Smooth muscle cell (in vitro differentiated cells): Measurements from ENCODE around the gene TSGA10. TPM values are rescaled to one million over a fixed set of nuclear protein-coding genes. Genes with fewer than 3 reads are reported as not detected.

Experiments
- DNase-seq: peaks from one replicate; lab custom pipeline; 2025; ENCODE audit not compliant: unreplicated experiment; lab: John Stamatoyannopoulos, UW
- H2AFZ ChIP-seq: fragments of 200-600 bp; sonication (generic); 2 replicates; pipeline ENCODE4 v1.6.0; 2016; ENCODE audit warnings: antibody characterized with exemption, low read depth, mild to moderate bottlenecking
- H3F3A ChIP-seq: fragments of 200-600 bp; sonication (generic); 2 replicates; pipeline ENCODE4 v1.6.0; 2017; ENCODE audit warnings: antibody characterized with exemption, low read depth
- H3K27ac ChIP-seq: fragments of 200-600 bp; sonication (generic); 2 replicates; pipeline ENCODE4 v1.5.1; 2016; ENCODE audit warnings: low read depth, mild to moderate bottlenecking
- H3K27me3 ChIP-seq: fragments of 200-600 bp; sonication (generic); 2 replicates; pipeline ENCODE4 v1.6.1; 2016; ENCODE audit warnings: low read depth, mild to moderate bottlenecking
- H3K36me3 ChIP-seq: fragments of 200-600 bp; sonication (generic); 2 replicates; pipeline ENCODE4 v1.5.1; 2016; ENCODE audit warnings: low read depth
- H3K4me1 ChIP-seq: fragments of 200-600 bp; sonication (generic); 2 replicates; pipeline ENCODE4 v1.5.1; 2016; ENCODE audit warnings: low read depth
- H3K4me2 ChIP-seq: fragments of 200-600 bp; sonication (generic); 2 replicates; pipeline ENCODE4 v1.6.0; 2016; ENCODE audit warnings: mild to moderate bottlenecking
- H3K4me3 ChIP-seq: fragments of 200-600 bp; sonication (generic); 2 replicates; pipeline ENCODE4 v1.5.1; 2016; ENCODE audit warnings: mild to moderate bottlenecking
- H3K79me2 ChIP-seq: fragments of 200-600 bp; sonication (generic); 2 replicates; pipeline ENCODE4 v1.6.0; 2016; ENCODE audit warnings: low read depth, mild to moderate bottlenecking
- H3K9ac ChIP-seq: fragments of 200-600 bp; sonication (generic); 2 replicates; pipeline ENCODE4 v1.6.0; 2016; ENCODE audit warnings: low read depth
- H3K9me3 ChIP-seq: fragments of 200-600 bp; sonication (generic); replicated peaks from 2 replicates; pipeline ENCODE4 v1.5.1; 2016; ENCODE audit warnings: low read depth
- H4K20me1 ChIP-seq: fragments of 200-600 bp; sonication (generic); 2 replicates; pipeline ENCODE4 v1.6.0; 2016; ENCODE audit warnings: low read depth
- CTCF ChIP-seq: fragments of 200-600 bp; sonication (generic); IDR thresholded peaks from 2 replicates; pipeline ENCODE4 v1.5.1; 2017; ENCODE audit warnings: borderline replicate concordance, mild to moderate bottlenecking, antibody characterized with exemption; ENCODE audit not compliant: insufficient read depth, poor library complexity, severe bottlenecking
- WGBS: methylation state at CpG from one replicate; pipeline ENCODE4 v1.1.7; 2016; ENCODE audit warnings: low lambda C conversion rate; 5-methylcytosine and 5-hydroxymethylcytosine counted together
- polyA plus RNA-seq: library from polyadenylated mRNA; unstranded; fragments of >200 nt; fragmentation: Nextera tagmentation; extraction: Ambion mirVana; gene quantifications from 2 replicates; pipeline ENCODE4 v1.2.1, GENCODE V29; 2016
- total RNA-seq: library from RNA; depleted of rRNA; stranded (reverse); fragments of >200 nt; gene quantifications from 2 replicates; pipeline ENCODE4 v1.2.3, GENCODE V29; 2014

The TSGA10 gene
- total and polyA plus RNA-seq, 2 experiments from 2014 or later: 3.4 to 30.4 TPM

GRCh38 chr2:99153921-99154604 is 679 bp downstream of the TSGA10 start:
- Histone ChIP-seq H3K36me3 (no peaks in the 10 kb centered on the region), H3F3A (no peaks in the 10 kb centered on the region), H3K4me3 (peak overlapping the region; percentile 83), H3K79me2 (no peaks in the 10 kb centered on the region), H3K4me1 (peaks cover 10% of the 10 kb centered on the region), H3K9ac (peak overlapping the region; percentile 77), H3K4me2 (peak overlapping the region; percentile 88), H3K27me3 (no peaks in the 10 kb centered on the region), H2AFZ (peak overlapping the region; percentile 98), H4K20me1 (no peaks in the 10 kb centered on the region), H3K9me3 (no peaks in the 10 kb centered on the region), H3K27ac (peak overlapping the region; percentile 58)
- DNase-seq: no peak
- 56% methylated on average over 12 of the region's 12 CpGs for WGBS
- TF ChIP-seq CTCF: no peak

GRCh38 chr2:99152199-99152895 is 2.4 kb downstream of the TSGA10 start:
- Histone ChIP-seq H3F3A (no peaks in the 10 kb centered on the region), H3K9ac (no peak overlapping the region), H2AFZ (no peak overlapping the region), H3K4me3 (no peak overlapping the region), H3K27ac (no peak overlapping the region), H3K4me2 (no peak overlapping the region), H3K36me3 (no peaks in the 10 kb centered on the region), H3K27me3 (no peaks in the 10 kb centered on the region), H3K9me3 (no peaks in the 10 kb centered on the region), H3K79me2 (no peaks in the 10 kb centered on the region), H4K20me1 (no peaks in the 10 kb centered on the region), H3K4me1 (peaks cover 10% of the 10 kb centered on the region)
- WGBS: 92% methylated on average over 7 of the region's 7 CpGs
- TF ChIP-seq CTCF: no peak
- DNase-seq: no peak

- Histone ChIP-seq H3K79me2 (no peaks in the 10 kb centered on the region), H3F3A (no peaks in the 10 kb centered on the region), H4K20me1 (no peaks in the 10 kb centered on the region), H3K27ac (no peak overlapping the region), H2AFZ (no peak overlapping the region), H3K9ac (no peak overlapping the region), H3K9me3 (no peaks in the 10 kb centered on the region), H3K36me3 (no peaks in the 10 kb centered on the region), H3K27me3 (no peaks in the 10 kb centered on the region), H3K4me2 (no peak overlapping the region), H3K4me1 (peaks cover 8% of the 10 kb centered on the region), H3K4me3 (no peak overlapping the region)
- 81% methylated on average over 1 of the region's 1 CpG for WGBS
- TF ChIP-seq CTCF: no peak
- no peak for DNase-seq
Measured at GRCh38 chr2:99150706-99151105, 4.0 kb downstream of the TSGA10 start.
